Glutamatergic neuron (in vitro differentiated cells): Measurements from ENCODE around the gene CLMN. TPM values are rescaled to one million over a fixed set of nuclear protein-coding genes. Genes with fewer than 3 reads are reported as not detected.

Experiments
- DNase-seq: peaks from one replicate; pipeline ENCODE4 v3.0.0; 2022
- H3K27ac Mint-ChIP-seq: one replicate; pipeline ENCODE4 v1.8.0; 2020; ENCODE audit warnings: mild to moderate bottlenecking, mixed read lengths, inconsistent platforms; ENCODE audit not compliant: unreplicated experiment
- H3K27me3 Mint-ChIP-seq: one replicate; pipeline ENCODE4 v1.8.0; 2020; ENCODE audit warnings: mild to moderate bottlenecking, moderate library complexity, mixed read lengths, inconsistent platforms; ENCODE audit not compliant: unreplicated experiment
- H3K36me3 Mint-ChIP-seq: one replicate; pipeline ENCODE4 v1.8.0; 2020; ENCODE audit warnings: mild to moderate bottlenecking, mixed read lengths, inconsistent platforms; ENCODE audit not compliant: unreplicated experiment
- H3K4me1 Mint-ChIP-seq: one replicate; pipeline ENCODE4 v1.8.0; 2020; ENCODE audit warnings: mild to moderate bottlenecking, low read depth, mixed read lengths, inconsistent platforms; ENCODE audit not compliant: unreplicated experiment
- H3K4me3 Mint-ChIP-seq: one replicate; pipeline ENCODE4 v1.8.0; 2020; ENCODE audit warnings: mild to moderate bottlenecking, mixed read lengths, inconsistent platforms; ENCODE audit not compliant: unreplicated experiment
- H3K9me3 Mint-ChIP-seq: one replicate; pipeline ENCODE4 v1.8.0; 2020; ENCODE audit warnings: mild to moderate bottlenecking, moderate library complexity, mixed read lengths, inconsistent platforms; ENCODE audit not compliant: unreplicated experiment
- CTCF ChIP-seq: fragments of 200-600 bp; sonication (generic); IDR thresholded peaks from one replicate; pipeline ENCODE4 v1.5.0; 2021; ENCODE audit not compliant: partially characterized antibody, unreplicated experiment
- total RNA-seq: library from RNA; stranded (reverse); fragmentation: NEBNext Ultra II Directional; extraction: Animal tissue kit (Norgen Biotek cat#: 25700); gene quantifications from one replicate; pipeline ENCODE4 v1.2.1, GENCODE V29; 2021; ENCODE audit not compliant: unreplicated experiment

CLMN gene
- total RNA-seq, 1 donor from 2014 or later, result 17.6 TPM

- H3K9me3 Mint-ChIP-seq, result peaks cover 6% of the 10 kb centered on the region
- no peak overlapping the region for H3K4me3 Mint-ChIP-seq
- no peak for TF ChIP-seq CTCF
- peaks cover 4% of the 10 kb centered on the region for H3K36me3 Mint-ChIP-seq
- peaks cover 33% of the 10 kb centered on the region for H3K4me1 Mint-ChIP-seq
- no peak for DNase-seq
- H3K27ac Mint-ChIP-seq, result no peak overlapping the region
- peaks cover 6% of the 10 kb centered on the region for H3K27me3 Mint-ChIP-seq
Measured at GRCh38 chr14:95211721-95212504, 107.8 kb downstream of the CLMN start.

- Mint-ChIP-seq H3K27me3 (peaks cover 6% of the 10 kb centered on the region), H3K4me1 (peaks cover 22% of the 10 kb centered on the region), H3K4me3 (no peak overlapping the region), H3K9me3 (peaks cover 5% of the 10 kb centered on the region), H3K27ac (no peak overlapping the region), H3K36me3 (peaks cover 4% of the 10 kb centered on the region)
- DNase-seq, result no peak
- TF ChIP-seq CTCF, result no peak
Measured at GRCh38 chr14:95210699-95211098, 109.0 kb downstream of the CLMN start.

- Mint-ChIP-seq H3K4me1 (peaks cover 21% of the 10 kb centered on the region), H3K27ac (peak overlapping the region; percentile 24), H3K4me3 (no peak overlapping the region), H3K27me3 (peaks cover 2% of the 10 kb centered on the region), H3K36me3 (peaks cover 13% of the 10 kb centered on the region), H3K9me3 (peaks cover 2% of the 10 kb centered on the region)
- TF ChIP-seq CTCF, result no peak
- DNase-seq, result no peak
Measured at GRCh38 chr14:95208598-95208997, 111.1 kb downstream of the CLMN start.

GRCh38 chr14:95207475-95208233 lies 112.1 kb downstream of the CLMN start:
- DNase-seq, result no peak
- no peak for TF ChIP-seq CTCF
- no peak overlapping the region for H3K27ac Mint-ChIP-seq

GRCh38 chr14:95206534-95206933 lies 113.2 kb downstream of the CLMN start:
- peaks cover 11% of the 10 kb centered on the region for H3K36me3 Mint-ChIP-seq
- no peak for TF ChIP-seq CTCF

More at GRCh38 chr14:95207475-95208233, 112.1 kb downstream of the CLMN start:
- peaks cover 19% of the 10 kb centered on the region for H3K4me1 Mint-ChIP-seq
- H3K36me3 Mint-ChIP-seq, result peaks cover 11% of the 10 kb centered on the region
- no peak overlapping the region for H3K4me3 Mint-ChIP-seq
- peaks cover 2% of the 10 kb centered on the region for H3K9me3 Mint-ChIP-seq
- H3K27me3 Mint-ChIP-seq, result no peaks in the 10 kb centered on the region

More at GRCh38 chr14:95206534-95206933, 113.2 kb downstream of the CLMN start:
- Mint-ChIP-seq H3K4me3 (no peak overlapping the region), H3K27me3 (no peaks in the 10 kb centered on the region), H3K9me3 (no peaks in the 10 kb centered on the region), H3K4me1 (peaks cover 19% of the 10 kb centered on the region), H3K27ac (no peak overlapping the region)
- no peak for DNase-seq
